K562 (cell line): ENCODE measurements around the gene ARHGAP26. TPM values are rescaled to one million over a fixed set of nuclear protein-coding genes. Genes with fewer than 3 reads are reported as not detected.

Source experiments
- ATAC-seq: fragments of 200-7000 bp; cut with Tn5 transposase; 3 replicates; pipeline ENCODE4 v1.9.1; 2020; ENCODE audit warnings: moderate library complexity
- BruUV-seq: library from RNA; stranded (reverse); fragments of 400-500 nt; replicated peaks from 2 replicates; lab custom pipeline; 2021; lab: Mats Ljungman, UMichigan
- CTCF ChIA-PET: fragments of 300-600 bp; formaldehyde crosslinking; extraction: SDS; loops from one replicate; lab custom pipeline; 2021; ENCODE audit warnings: low intra/inter-chr PET ratio; lab: Yijun Ruan, JAX
- POLR2A ChIA-PET: fragments of 300-600, 350-650 bp; sonication (Branson Sonifier 250); formaldehyde crosslinking; extraction: SDS; loops from one replicate; lab custom pipeline; 2021; ENCODE audit warnings: antibody characterized with exemption, inconsistent platforms; lab: Yijun Ruan, JAX
- DNase-seq, 4 experiments: peaks; one replicate each; pipeline versions ENCODE4 v3.0.0 to v3.0.0-alpha.2; 2011 to 2018; ENCODE audit warnings: low spot score in 3 of 4, mixed read lengths in 3 of 4; ENCODE audit errors: extremely low read depth in 1 of 4
- FAIRE-seq: peaks from 2 replicates; lab custom pipeline; 2011; peaks lifted over from hg19 to GRCh38; lab: Jason Lieb, UNC
- H2AFZ ChIP-seq: 2 replicates; pipeline ENCODE4 v1.6.0; 2011; ENCODE audit warnings: low read depth, low read length, control low read depth, inconsistent platforms
- H3K27ac ChIP-seq: fragments of 200-600 bp; 3 replicates; pipeline ENCODE4 v1.8.0; 2011; ENCODE audit warnings: low read depth, mild to moderate bottlenecking, control low read depth, inconsistent platforms, low read length, moderate library complexity, mixed read lengths; ENCODE audit errors: extremely low read depth
- H3K27me3 ChIP-seq, 2 experiments: fragments of 300-600 bp in 1 of 2; 2 replicates in 1 of 2; 3 replicates in 1 of 2; pipeline versions ENCODE4 v1.6.0 to v1.8.0; 2011; ENCODE audit warnings: inconsistent platforms in 2 of 2, low read length in 2 of 2, mild to moderate bottlenecking in 1 of 2, mixed read lengths in 1 of 2, moderate library complexity in 1 of 2; ENCODE audit not compliant: control insufficient read depth in 2 of 2, insufficient read depth in 2 of 2
- H3K36me3 ChIP-seq: fragments of 300-600 bp; 3 replicates; pipeline ENCODE4 v1.8.0; 2011; ENCODE audit warnings: mild to moderate bottlenecking, low read length, inconsistent platforms; ENCODE audit not compliant: control insufficient read depth, insufficient read depth
- H3K4me1 ChIP-seq, 2 experiments: fragments of 200-600 bp in 1 of 2; replicated peaks in 1 of 2; 2 replicates in 1 of 2; 3 replicates in 1 of 2; pipeline versions ENCODE4 v1.5.1 to v1.8.0; 2011; ENCODE audit warnings: inconsistent platforms in 2 of 2, low read length in 2 of 2, mild to moderate bottlenecking in 1 of 2, mixed read lengths in 1 of 2, moderate library complexity in 1 of 2; ENCODE audit not compliant: control insufficient read depth in 2 of 2, insufficient read depth in 2 of 2
- H3K4me2 ChIP-seq: 2 replicates; pipeline ENCODE4 v1.6.1; 2011; ENCODE audit warnings: low read length, control low read depth, inconsistent platforms, mixed read lengths; ENCODE audit not compliant: insufficient read depth
- H3K4me3 ChIP-seq: fragments of 200-600 bp; sonication (generic), shearing (Covaris generic); 2 replicates; pipeline ENCODE4 v1.5.1; 2016; ENCODE audit warnings: control low read depth, inconsistent platforms
- H3K79me2 ChIP-seq: fragments of 200-600 bp; 3 replicates; pipeline ENCODE4 v1.8.0; 2011; ENCODE audit warnings: low read length, inconsistent platforms; ENCODE audit not compliant: control insufficient read depth, insufficient read depth
- H3K9ac ChIP-seq, 2 experiments: 2 replicates each; pipeline versions ENCODE4 v1.6.0 to v1.6.1; 2011; ENCODE audit warnings: low read depth in 2 of 2, low read length in 2 of 2, control low read depth in 1 of 2, inconsistent platforms in 1 of 2, mild to moderate bottlenecking in 1 of 2, mixed read lengths in 1 of 2; ENCODE audit not compliant: insufficient read depth in 1 of 2
- H3K9me1 ChIP-seq: one replicate; pipeline ENCODE4 v1.6.0; 2011; ENCODE audit warnings: inconsistent platforms, mild to moderate bottlenecking, low read length, moderate library complexity; ENCODE audit not compliant: control insufficient read depth, insufficient read depth
- H3K9me3 ChIP-seq: replicated peaks from 2 replicates; pipeline ENCODE4 v1.5.1; 2011; ENCODE audit warnings: low read depth, low read length, inconsistent platforms; ENCODE audit not compliant: control insufficient read depth, insufficient read depth
- H4K20me1 ChIP-seq: replicated peaks from 2 replicates; pipeline ENCODE4 v1.6.1; 2011; ENCODE audit warnings: low read length, inconsistent platforms, mixed read lengths; ENCODE audit not compliant: control insufficient read depth, insufficient read depth
- AFF4 ChIP-seq: sonication (generic); formaldehyde crosslinking; IDR thresholded peaks from 2 replicates; pipeline ENCODE4 v1.8.0; 2023; ENCODE audit warnings: mild to moderate bottlenecking, missing genetic modification reagents
- CBFA2T2 ChIP-seq: fragments of 450-650 bp; conservative IDR thresholded peaks from 2 replicates; pipeline ENCODE4 v1.6.1; 2017; ENCODE audit warnings: mild to moderate bottlenecking
- CUX1 ChIP-seq: fragments of 200-800 bp; sonication (Bioruptor generic); IDR thresholded peaks from 2 replicates; pipeline ENCODE4 v1.6.1; 2016; ENCODE audit warnings: missing genetic modification characterization, missing compliant biosample characterization
- FOXP1 ChIP-seq: sonication (generic); formaldehyde crosslinking; IDR thresholded peaks from 2 replicates; pipeline ENCODE4 v1.8.0; 2022; ENCODE audit warnings: mild to moderate bottlenecking, missing genetic modification reagents
- IRF1 ChIP-seq: sonication (generic); formaldehyde crosslinking; IDR thresholded peaks from 2 replicates; pipeline ENCODE4 v1.8.0; 2022; ENCODE audit warnings: missing genetic modification reagents, mild to moderate bottlenecking, borderline replicate concordance
- MYC ChIP-seq, 2 experiments: fragments of 250-450 bp in 1 of 2; sonication (Bioruptor Pico) in 1 of 2; IDR thresholded peaks; 2 replicates each; pipeline versions ENCODE4 v1.5.1 to v1.6.1; 2012 to 2021; ENCODE audit warnings: low read depth in 2 of 2, borderline replicate concordance in 1 of 2, improper control_type of control experiment in 1 of 2, low read length in 1 of 2, mild to moderate bottlenecking in 1 of 2, moderate library complexity in 1 of 2
- NFXL1 ChIP-seq: fragments of 450-650 bp; formaldehyde crosslinking; IDR thresholded peaks from 2 replicates; pipeline ENCODE4 v1.4.0; 2021; ENCODE audit warnings: mild to moderate bottlenecking
- NUFIP1 ChIP-seq: fragments of 450-650 bp; IDR thresholded peaks from 2 replicates; pipeline ENCODE4 v1.6.1; 2018; ENCODE audit not compliant: partially characterized antibody
- THRAP3 ChIP-seq: fragments of 450-650 bp; IDR thresholded peaks from 2 replicates; pipeline ENCODE4 v1.6.1; 2016; ENCODE audit warnings: mild to moderate bottlenecking, inconsistent platforms, borderline replicate concordance
- ZNF764 ChIP-seq: fragments of 250-450 bp; sonication (Bioruptor Pico); IDR thresholded peaks from 2 replicates; pipeline ENCODE4 v1.4.0; 2020; ENCODE audit warnings: low read depth, mild to moderate bottlenecking, moderate library complexity
- WGBS: fragments of 100-300 bp; shearing (Covaris generic); methylation state at CpG from one replicate; pipeline ENCODE4 v1.1.6; 2016; ENCODE audit warnings: low coverage, mixed read lengths; ENCODE audit not compliant: insufficient coverage; ENCODE audit errors: missing lambda C conversion rate; 5-methylcytosine and 5-hydroxymethylcytosine counted together
- in situ Hi-C: fragments of 300-500 bp; cut with MboI; formaldehyde crosslinking; loops from 4 replicates; pipeline ENCODE4 v1.15.0; 2018; ENCODE audit warnings: inconsistent platforms, mixed read lengths
- intact Hi-C: fragments of 100-400 bp; cut with micrococcal nuclease; formaldehyde crosslinking; loops from 2 replicates; pipeline ENCODE4 v1.14.2; 2022
- polyA plus RNA-seq, 8 experiments: library from polyadenylated mRNA; depleted of rRNA in 4 of 8; stranded (reverse) in 5 of 8; unstranded in 3 of 8; fragments of >200 nt; fragmentation: Nextera tagmentation in 2 of 8; fragmentation: Illumina TruSeq in 1 of 8; extraction: Ambion mirVana in 2 of 8; extraction: Trizol in 1 of 8; gene quantifications; 2 replicates each; pipeline versions ENCODE4 v1.2.1 to v1.2.3, GENCODE V29; 2011 to 2014; ENCODE audit warnings: inconsistent platforms in 1 of 8, missing spikeins in 1 of 8
- total RNA-seq, 7 experiments: library from RNA; depleted of rRNA in 6 of 7; stranded (reverse); fragments of >200 nt in 6 of 7; fragmentation: Illumina TruSeq in 2 of 7; extraction: Trizol in 2 of 7; gene quantifications; 2 replicates each; pipeline versions ENCODE4 v1.2.1 to v1.2.3, GENCODE V29; 2011 to 2021; ENCODE audit warnings: low replicate concordance in 1 of 7

ARHGAP26 gene
- total and polyA plus RNA-seq, 9 of the 15 experiments (the other 6 are each of a cell fraction or from before 2014, with no cell fraction given) = 0.13 to 1.1 (median 0.55) TPM

GRCh38 chr5:143153332-143154119 lies 383.3 kb downstream of the ARHGAP26 start:
- POLR2A ChIA-PET = interaction anchor here (0.6 kb wide), 1 partner anchor 96 kb away, joined by 4 read pairs; no protein-coding TSS in a partner anchor
- Histone ChIP-seq H3K79me2 (no peaks in the 10 kb centered on the region), H3K9me1 (no peaks in the 10 kb centered on the region), H3K36me3 (no peaks in the 10 kb centered on the region), H3K4me2 (no peak overlapping the region), H3K27me3 (no peaks in the 10 kb centered on the region; a peak in 1 of 5 replicates), H3K27ac (no peak overlapping the region), H2AFZ (no peak overlapping the region; the same call in 1 of the 2 replicates), H3K9ac (no peak overlapping the region), H3K9me3 (no peaks in the 10 kb centered on the region), H3K4me1 (no peaks in the 10 kb centered on the region), H3K4me3 (no peak overlapping the region), H4K20me1 (no peaks in the 10 kb centered on the region)
- CTCF ChIA-PET = no interaction called here
- ATAC-seq (no peak), FAIRE-seq (peak; percentile 49), DNase-seq (no peak)
- 37% methylated on average over 7 of the region's 7 CpGs for WGBS
- in situ Hi-C loops = no loop called here
- no TSS peak for BruUV-seq
- intact Hi-C loops = no loop called here
- TF ChIP-seq NFXL1 (CRISPR knock-in tag) (no peak), THRAP3 (no peak), AFF4 (CRISPR knock-in tag) (no peak), CUX1 (CRISPR knock-in tag) (no peak), ZNF764 (CRISPR knock-in tag) (no peak), CBFA2T2 (no peak), FOXP1 (CRISPR knock-in tag) (no peak), IRF1 (CRISPR knock-in tag) (no peak), NUFIP1 (no peak), MYC (IDR thresholded peaks at IDR 0.05; ENCODE audit: low read depth, low read length) (no peak), MYC (CRISPR knock-in tag; IDR thresholded peaks at IDR 0.05; ENCODE audit: borderline replicate concordance, low read depth) (no peak)
